NCI-H2029 treated with DMSO at 0.1 percent for 48 hours (cell line): ENCODE results near the gene MRPL22.
"Not testable (repeated sequence)": the region's sequence is repeated elsewhere in the genome, so short reads cannot be mapped to it uniquely, and the experiment has no call there.

Source experiments
- DNase-seq: peaks from one replicate; lab custom pipeline; 2025; lab: John Stamatoyannopoulos, UW

The MRPL22 gene

DNA sequence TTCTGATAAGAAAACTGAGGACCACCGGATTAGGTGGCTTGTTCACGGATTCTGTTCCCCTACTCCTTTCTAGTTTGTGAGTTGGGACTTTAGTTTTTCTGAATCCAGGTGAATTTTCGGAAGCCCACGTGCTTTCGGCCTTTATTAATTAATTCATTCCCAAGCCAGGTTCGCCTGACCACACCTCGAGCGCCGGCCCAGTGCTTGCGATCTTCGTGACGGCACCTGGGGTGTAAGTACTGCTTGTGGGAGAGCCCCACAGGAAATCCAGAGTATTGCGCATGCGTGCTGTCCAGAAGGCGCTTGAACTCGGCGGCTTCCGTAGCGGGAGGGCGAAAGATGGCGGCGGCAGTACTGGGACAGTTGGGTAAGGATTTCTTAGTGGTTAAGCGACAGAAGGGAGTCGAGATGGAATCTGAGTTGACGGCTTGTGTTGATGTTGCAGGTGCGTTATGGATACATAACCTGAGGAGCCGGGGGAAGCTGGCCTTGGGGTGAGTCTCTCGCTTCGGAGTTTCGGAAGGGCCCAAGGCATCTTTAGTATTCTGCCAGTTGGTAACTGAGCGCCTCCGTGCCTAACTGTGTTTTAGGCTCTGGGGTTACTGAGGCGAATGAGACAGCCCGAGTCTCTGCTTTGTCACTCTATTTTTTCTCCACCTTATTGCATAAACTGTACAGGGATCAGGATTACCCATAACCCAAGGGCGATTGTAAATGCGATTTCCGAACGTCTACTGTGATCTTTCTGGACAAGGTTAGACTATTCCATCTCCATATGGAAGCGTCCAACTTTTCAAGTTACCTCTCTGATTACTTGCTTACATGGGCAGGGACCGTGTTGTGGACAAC lies at the start of gene MRPL22:
Gene MRPL22 (plus strand): TSS at position 302 of the 849 bp plus-strand sequence. CDS start 38 bp downstream, at position 340.
- peak; percentile 86 for DNase-seq

- no peak for DNase-seq
These were observed 48.5 kb upstream of the MRPL22 start for GRCh38 chr5:154892369-154892771.

- no peak for DNase-seq
These were observed 47.5 kb upstream of the MRPL22 start for GRCh38 chr5:154893381-154893780.

- no peak for DNase-seq
These were observed 45.0 kb upstream of the MRPL22 start for GRCh38 chr5:154895606-154896561.

GRCh38 chr5:154896562-154897165 lies 44.2 kb upstream of the MRPL22 start:
- no peak for DNase-seq

GRCh38 chr5:154898210-154898609 lies 42.7 kb upstream of the MRPL22 start:
- no peak for DNase-seq

GRCh38 chr5:154899151-154899816 lies 41.6 kb upstream of the MRPL22 start:
- DNase-seq = no peak

GRCh38 chr5:154900066-154900465 lies 40.8 kb upstream of the MRPL22 start:
- no peak for DNase-seq

GRCh38 chr5:154901276-154901675 lies 39.6 kb upstream of the MRPL22 start:
- DNase-seq = no peak

DNA sequence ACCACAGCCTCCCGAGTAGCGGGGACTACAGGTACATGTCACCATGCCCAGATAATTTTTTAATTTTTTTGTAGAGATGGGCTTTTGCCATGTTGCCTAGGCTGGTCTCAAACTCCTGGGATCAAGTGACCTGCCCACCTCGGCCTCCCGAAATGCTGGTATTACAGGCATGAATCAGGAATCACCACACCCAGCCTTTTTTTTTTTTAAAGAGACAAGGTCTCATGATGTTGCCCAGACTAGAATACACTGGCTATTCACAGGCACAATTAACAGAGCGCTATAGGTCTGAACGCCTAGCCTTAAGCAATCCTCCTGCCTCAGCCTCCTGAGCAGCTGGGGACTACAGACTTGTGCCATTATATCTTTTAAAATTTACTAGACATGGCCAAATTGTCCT lies 39.0 kb upstream of the MRPL22 start:
- no peak for DNase-seq

DNA sequence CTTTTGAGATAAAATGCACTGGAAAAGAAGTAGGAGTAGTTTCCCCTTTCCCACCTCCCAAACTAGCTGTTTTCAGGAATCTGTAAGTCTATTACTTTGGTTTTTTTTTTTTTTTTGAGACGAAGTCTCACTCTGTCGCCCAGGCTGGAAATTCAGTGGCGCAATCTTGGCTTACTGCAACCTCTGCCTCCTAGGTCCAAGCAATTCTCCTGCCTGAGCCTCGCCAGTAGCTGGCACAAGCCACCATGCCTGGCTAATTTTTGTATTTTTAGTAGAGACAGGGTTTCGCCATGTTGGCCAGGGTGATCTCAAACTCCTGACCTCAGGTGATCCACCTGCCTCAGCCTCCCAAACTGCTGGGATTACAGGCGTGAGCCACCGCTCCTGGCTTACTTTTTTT lies 35.3 kb upstream of the MRPL22 start:
- DNase-seq = not testable (repeated sequence)

- no peak for DNase-seq
These were observed 24.0 kb upstream of the MRPL22 start for GRCh38 chr5:154916874-154917273.

GRCh38 chr5:154917757-154918156 lies 23.1 kb upstream of the MRPL22 start:
- DNase-seq = no peak

- no peak for DNase-seq
These were observed 17.1 kb upstream of the MRPL22 start for GRCh38 chr5:154923441-154924430.

DNA sequence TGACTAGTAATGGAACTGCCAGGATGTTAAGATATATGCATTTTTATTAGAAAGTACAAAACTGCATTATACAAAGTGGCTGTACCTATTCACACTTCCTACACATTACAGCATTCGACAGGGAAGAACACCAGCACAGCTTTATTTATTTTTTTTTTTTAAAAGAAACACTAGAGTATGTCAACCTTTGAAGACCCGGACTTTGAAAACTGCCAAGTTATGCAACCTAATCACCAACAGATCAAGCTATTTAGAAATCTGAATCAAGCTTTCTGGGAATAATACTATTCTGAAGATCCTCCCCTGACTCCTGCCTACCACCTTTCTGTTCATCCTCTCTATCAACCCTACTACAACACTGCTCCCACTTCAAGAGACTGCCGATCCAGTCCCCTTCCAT lies 7.3 kb upstream of the MRPL22 start:
- DNase-seq = no peak

- no peak for DNase-seq
These were observed 6.0 kb upstream of the MRPL22 start for GRCh38 chr5:154934881-154935280.

- DNase-seq = no peak
These were observed 3.6 kb upstream of the MRPL22 start for GRCh38 chr5:154937186-154937717.

GRCh38 chr5:154937718-154938466 lies 3.0 kb upstream of the MRPL22 start, which contains the start of gene GEMIN5:
Gene GEMIN5, minus strand, starts transcription at chr5:154938211. Its CDS starts 78 bp downstream, at chr5:154938133.
- DNase-seq = peak; percentile 17

GRCh38 chr5:154939387-154939786 lies 1.5 kb upstream of the MRPL22 start:
- DNase-seq = not testable (repeated sequence)
